OCI-LY1 (cell line): ENCODE measurements around the gene CPT1B.

Source experiments
- CTCF ChIP-seq: fragments of 200-600 bp; sonication (generic), shearing (Covaris generic); IDR thresholded peaks from 2 replicates; pipeline ENCODE4 v1.5.1; 2017; ENCODE audit warnings: mild to moderate bottlenecking, antibody characterized with exemption, low read length, moderate library complexity, mixed read lengths
- EZH2 ChIP-seq: fragments of 200-600 bp; sonication (generic), shearing (Covaris generic); IDR thresholded peaks from 2 replicates; pipeline ENCODE4 v1.8.0; 2017; ENCODE audit warnings: borderline replicate concordance, mixed run types, mild to moderate bottlenecking, antibody characterized with exemption, low read length, moderate library complexity, mixed read lengths

GRCh38 chr22:50529416-50529896, 48.8 kb downstream of the CPT1B start:
- no peak for TF ChIP-seq CTCF
- TF ChIP-seq EZH2, result no peak
